ENCODE results near the gene UQCR11.

Gene UQCR11

GRCh38 chr19:1555487-1556389 is 49.5 kb downstream of the UQCR11 start:
- DNase-seq (ENCODE audit: low read depth, low spot score), result no peak
- POLR2A ChIA-PET, result no interaction called here
- no peak overlapping the region for H3K4me3 ChIP-seq (ENCODE audit: low read depth, low read length)
- CTCF ChIA-PET, result no interaction called here
- no peak for TF ChIP-seq CTCF (IDR thresholded peaks at IDR 0.05; ENCODE audit: insufficient read depth, low read length, missing control alignments)

- H3K4me3 ChIP-seq (ENCODE audit: low read depth, low read length), result no peak overlapping the region
- ChIA-PET CTCF (interaction anchor here (0.9 to 1.6 kb wide), 2 partner anchors 9 to 117 kb away, joined by 4 to 11 read pairs; no protein-coding TSS in a partner anchor), POLR2A (no interaction called here)
- no peak for DNase-seq (ENCODE audit: low read depth, low spot score)
- no peak for TF ChIP-seq CTCF (IDR thresholded peaks at IDR 0.05; ENCODE audit: insufficient read depth, low read length, missing control alignments)
These were observed 50.3 kb downstream of the UQCR11 start for GRCh38 chr19:1554968-1555367.

- CTCF ChIA-PET, result interaction anchor here (0.7 to 1.6 kb wide), 4 partner anchors 7 to 273 kb away, joined by 3 to 11 read pairs (median 4); no protein-coding TSS in a partner anchor
- DNase-seq (ENCODE audit: low read depth, low spot score), result no peak
- TF ChIP-seq CTCF (IDR thresholded peaks at IDR 0.05; ENCODE audit: insufficient read depth, low read length, missing control alignments), result no peak
- no peak overlapping the region for H3K4me3 ChIP-seq (ENCODE audit: low read depth, low read length)
- POLR2A ChIA-PET, result no interaction called here
These were observed 51.8 kb downstream of the UQCR11 start for GRCh38 chr19:1553415-1553814.

GRCh38 chr19:1551068-1552040 is 53.9 kb downstream of the UQCR11 start:
- DNase-seq (ENCODE audit: low read depth, low spot score), result no peak
- H3K4me3 ChIP-seq (ENCODE audit: low read depth, low read length), result no peak overlapping the region
- POLR2A ChIA-PET, result interaction anchor here (0.6 kb wide), 1 partner anchor 9 kb away, joined by 3 read pairs; no protein-coding TSS in a partner anchor
- no peak for TF ChIP-seq CTCF (IDR thresholded peaks at IDR 0.05; ENCODE audit: insufficient read depth, low read length, missing control alignments)
- CTCF ChIA-PET, result interaction anchor here (0.7 to 2.0 kb wide), 9 partner anchors 9 to 275 kb away, joined by 3 to 13 read pairs (median 3); no protein-coding TSS in a partner anchor

GRCh38 chr19:1549332-1549945 is 55.8 kb downstream of the UQCR11 start:
- ChIA-PET POLR2A (no interaction called here), CTCF (interaction anchor here (1.6 kb wide), 1 partner anchor 123 kb away, joined by 8 read pairs; no protein-coding TSS in a partner anchor)
- H3K4me3 ChIP-seq (ENCODE audit: low read depth, low read length), result no peak overlapping the region
- DNase-seq (ENCODE audit: low read depth, low spot score), result no peak
- no peak for TF ChIP-seq CTCF (IDR thresholded peaks at IDR 0.05; ENCODE audit: insufficient read depth, low read length, missing control alignments)
